Progenitor cell of endocrine pancreas (in vitro differentiated cells): ENCODE results near the gene FHL2. TPM values are rescaled to one million over a fixed set of nuclear protein-coding genes. Genes with fewer than 3 reads are reported as not detected.

Experiments used
- DNase-seq: peaks from one replicate; pipeline ENCODE4 v3.0.0; 2021; ENCODE audit warnings: low spot score; ENCODE audit not compliant: unreplicated experiment
- H3K27ac Mint-ChIP-seq: 2 replicates; pipeline ENCODE4 v1.8.0; 2021; ENCODE audit warnings: mild to moderate bottlenecking, moderate library complexity, mixed read lengths
- H3K27me3 Mint-ChIP-seq: 2 replicates; pipeline ENCODE4 v1.8.0; 2021; ENCODE audit warnings: mixed read lengths
- H3K36me3 Mint-ChIP-seq: 2 replicates; pipeline ENCODE4 v1.8.0; 2022; ENCODE audit warnings: mixed read lengths; ENCODE audit not compliant: insufficient read depth
- H3K4me1 Mint-ChIP-seq: 2 replicates; pipeline ENCODE4 v1.8.0; 2021; ENCODE audit warnings: low read depth, mixed read lengths
- H3K4me3 Mint-ChIP-seq: 2 replicates; pipeline ENCODE4 v1.8.0; 2021; ENCODE audit warnings: low read depth, mild to moderate bottlenecking, moderate library complexity, mixed read lengths
- H3K9me3 Mint-ChIP-seq: 2 replicates; pipeline ENCODE4 v1.8.0; 2021; ENCODE audit warnings: low read depth, mixed read lengths
- total RNA-seq: library from RNA; stranded (reverse); gene quantifications from 2 replicates; pipeline ENCODE4 v1.2.1, GENCODE V29; 2021
- TF ChIP-seq, protein P1 (sequence below): fragments of 200-600 bp; sonication (generic); IDR thresholded peaks from one replicate; pipeline ENCODE4 v1.5.0; 2021; ENCODE audit warnings: antibody characterized with exemption, mild to moderate bottlenecking; ENCODE audit not compliant: unreplicated experiment

Gene FHL2
- total RNA-seq, 1 donor from 2014 or later: 2.2 TPM

- TF ChIP-seq, protein P1, sequence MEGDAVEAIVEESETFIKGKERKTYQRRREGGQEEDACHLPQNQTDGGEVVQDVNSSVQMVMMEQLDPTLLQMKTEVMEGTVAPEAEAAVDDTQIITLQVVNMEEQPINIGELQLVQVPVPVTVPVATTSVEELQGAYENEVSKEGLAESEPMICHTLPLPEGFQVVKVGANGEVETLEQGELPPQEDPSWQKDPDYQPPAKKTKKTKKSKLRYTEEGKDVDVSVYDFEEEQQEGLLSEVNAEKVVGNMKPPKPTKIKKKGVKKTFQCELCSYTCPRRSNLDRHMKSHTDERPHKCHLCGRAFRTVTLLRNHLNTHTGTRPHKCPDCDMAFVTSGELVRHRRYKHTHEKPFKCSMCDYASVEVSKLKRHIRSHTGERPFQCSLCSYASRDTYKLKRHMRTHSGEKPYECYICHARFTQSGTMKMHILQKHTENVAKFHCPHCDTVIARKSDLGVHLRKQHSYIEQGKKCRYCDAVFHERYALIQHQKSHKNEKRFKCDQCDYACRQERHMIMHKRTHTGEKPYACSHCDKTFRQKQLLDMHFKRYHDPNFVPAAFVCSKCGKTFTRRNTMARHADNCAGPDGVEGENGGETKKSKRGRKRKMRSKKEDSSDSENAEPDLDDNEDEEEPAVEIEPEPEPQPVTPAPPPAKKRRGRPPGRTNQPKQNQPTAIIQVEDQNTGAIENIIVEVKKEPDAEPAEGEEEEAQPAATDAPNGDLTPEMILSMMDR: no peak
- no peak for DNase-seq
- Mint-ChIP-seq H3K4me3 (peak overlapping the region; percentile 27), H3K36me3 (no peaks in the 10 kb centered on the region), H3K9me3 (peaks cover 4% of the 10 kb centered on the region), H3K4me1 (peaks cover 2% of the 10 kb centered on the region), H3K27ac (no peak overlapping the region), H3K27me3 (peaks cover 39% of the 10 kb centered on the region)
Measured at GRCh38 chr2:105397025-105397722, 1.7 kb downstream of the FHL2 start.

- TF ChIP-seq, protein P1: no peak
- Mint-ChIP-seq H3K4me1 (peaks cover 2% of the 10 kb centered on the region), H3K27me3 (peaks cover 39% of the 10 kb centered on the region), H3K36me3 (no peaks in the 10 kb centered on the region), H3K4me3 (no peak overlapping the region), H3K9me3 (peaks cover 4% of the 10 kb centered on the region), H3K27ac (no peak overlapping the region)
- DNase-seq: no peak
Measured at GRCh38 chr2:105396254-105397024, 2.4 kb downstream of the FHL2 start.

GRCh38 chr2:105395691-105396090 is 3.2 kb downstream of the FHL2 start:
- no peak overlapping the region for H3K4me3 Mint-ChIP-seq
- H3K27ac Mint-ChIP-seq: no peak overlapping the region
- H3K36me3 Mint-ChIP-seq: no peaks in the 10 kb centered on the region
- no peak for DNase-seq
- H3K4me1 Mint-ChIP-seq: peaks cover 2% of the 10 kb centered on the region
- peaks cover 4% of the 10 kb centered on the region for H3K9me3 Mint-ChIP-seq
- peaks cover 39% of the 10 kb centered on the region for H3K27me3 Mint-ChIP-seq
- TF ChIP-seq, protein P1: no peak

GRCh38 chr2:105394951-105395611 is 3.8 kb downstream of the FHL2 start:
- no peak for DNase-seq
- Mint-ChIP-seq H3K27ac (no peak overlapping the region), H3K36me3 (no peaks in the 10 kb centered on the region), H3K4me1 (peaks cover 2% of the 10 kb centered on the region), H3K9me3 (peaks cover 4% of the 10 kb centered on the region), H3K4me3 (no peak overlapping the region), H3K27me3 (peaks cover 35% of the 10 kb centered on the region)
- TF ChIP-seq, protein P1: no peak

- no peak overlapping the region for H3K27ac Mint-ChIP-seq
- DNase-seq: no peak
- no peaks in the 10 kb centered on the region for H3K36me3 Mint-ChIP-seq
- H3K9me3 Mint-ChIP-seq: no peaks in the 10 kb centered on the region
- peaks cover 2% of the 10 kb centered on the region for H3K4me1 Mint-ChIP-seq
- TF ChIP-seq, protein P1: no peak
- no peak overlapping the region for H3K4me3 Mint-ChIP-seq
- peaks cover 26% of the 10 kb centered on the region for H3K27me3 Mint-ChIP-seq
Measured at GRCh38 chr2:105393373-105394055, 5.3 kb downstream of the FHL2 start.
